ENCODE data around the gene KIF24.

GRCh38 chr9:34335376-34335775, 6.3 kb upstream of the KIF24 start:
- TF ChIP-seq EZH2phosphoT487 (IDR thresholded peaks at IDR 0.05; ENCODE audit: borderline replicate concordance), result no peak
- TF ChIP-seq POLR2A (IDR thresholded peaks at IDR 0.05; ENCODE audit: borderline replicate concordance, extremely low read depth, insufficient read depth, insufficient read length), result no peak
- TF ChIP-seq CTCF (IDR thresholded peaks at IDR 0.05 in 2 of 3, conservative IDR thresholded peaks at IDR 0.05 in 1 of 3; ENCODE audit: borderline replicate concordance in 1 of 3, insufficient read depth in 1 of 3, low read depth in 2 of 3, low read length in 2 of 3), result no peak
- TF ChIP-seq YY1 (IDR thresholded peaks at IDR 0.05; ENCODE audit: extremely low read depth, insufficient replicate concordance, low read depth, low read length), result no peak

All from HCT116 (cell line).